ENCODE data around the gene PRKCA.

Gene PRKCA

GRCh38 chr17:66272811-66273585 is 29.4 kb upstream of the PRKCA start:
- in situ Hi-C loops (cut with HindIII; ENCODE audit: low pct_ligation_motif_present, low sequenced_read_pairs), result no loop called here
- TF ChIP-seq, protein P1, sequence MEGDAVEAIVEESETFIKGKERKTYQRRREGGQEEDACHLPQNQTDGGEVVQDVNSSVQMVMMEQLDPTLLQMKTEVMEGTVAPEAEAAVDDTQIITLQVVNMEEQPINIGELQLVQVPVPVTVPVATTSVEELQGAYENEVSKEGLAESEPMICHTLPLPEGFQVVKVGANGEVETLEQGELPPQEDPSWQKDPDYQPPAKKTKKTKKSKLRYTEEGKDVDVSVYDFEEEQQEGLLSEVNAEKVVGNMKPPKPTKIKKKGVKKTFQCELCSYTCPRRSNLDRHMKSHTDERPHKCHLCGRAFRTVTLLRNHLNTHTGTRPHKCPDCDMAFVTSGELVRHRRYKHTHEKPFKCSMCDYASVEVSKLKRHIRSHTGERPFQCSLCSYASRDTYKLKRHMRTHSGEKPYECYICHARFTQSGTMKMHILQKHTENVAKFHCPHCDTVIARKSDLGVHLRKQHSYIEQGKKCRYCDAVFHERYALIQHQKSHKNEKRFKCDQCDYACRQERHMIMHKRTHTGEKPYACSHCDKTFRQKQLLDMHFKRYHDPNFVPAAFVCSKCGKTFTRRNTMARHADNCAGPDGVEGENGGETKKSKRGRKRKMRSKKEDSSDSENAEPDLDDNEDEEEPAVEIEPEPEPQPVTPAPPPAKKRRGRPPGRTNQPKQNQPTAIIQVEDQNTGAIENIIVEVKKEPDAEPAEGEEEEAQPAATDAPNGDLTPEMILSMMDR (IDR thresholded peaks at IDR 0.05; ENCODE audit: low read depth, low read length, missing control alignments), result no peak
- Histone ChIP-seq H3K27me3 (replicated peaks) (no peaks in the 10 kb centered on the region), H3K36me3 (replicated peaks) (no peaks in the 10 kb centered on the region), H3K27ac (peak overlapping the region; percentile 44), H3K4me3 (ENCODE audit: low read depth, low read length) (no peak overlapping the region)
- DNase-seq, result peak; percentile 51

DNA sequence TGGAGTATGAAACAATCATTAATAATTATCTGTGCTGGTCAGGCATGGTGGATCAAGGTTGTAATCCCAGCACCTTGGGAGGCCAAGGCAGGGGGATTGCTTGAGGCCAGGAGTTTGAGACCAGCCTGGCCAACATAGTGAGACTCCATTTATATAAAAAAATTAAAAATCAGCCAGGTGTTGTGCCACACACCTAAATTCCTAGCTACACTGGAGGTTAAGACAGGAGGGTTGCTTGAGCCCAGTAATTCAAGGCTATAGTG is 28.9 kb upstream of the PRKCA start:
- TF ChIP-seq, protein P1 (IDR thresholded peaks at IDR 0.05; ENCODE audit: low read depth, low read length, missing control alignments), result no peak
- in situ Hi-C loops (cut with HindIII; ENCODE audit: low pct_ligation_motif_present, low sequenced_read_pairs), result no loop called here
- Histone ChIP-seq H3K27ac (no peak overlapping the region), H3K27me3 (replicated peaks) (no peaks in the 10 kb centered on the region), H3K36me3 (replicated peaks) (no peaks in the 10 kb centered on the region), H3K4me3 (ENCODE audit: low read depth, low read length) (no peak overlapping the region)
- DNase-seq, result no peak

- TF ChIP-seq, protein P1 (IDR thresholded peaks at IDR 0.05; ENCODE audit: low read depth, low read length, missing control alignments), result no peak
- Histone ChIP-seq H3K27me3 (replicated peaks) (no peaks in the 10 kb centered on the region), H3K27ac (peak overlapping the region; percentile 36), H3K4me3 (ENCODE audit: low read depth, low read length) (no peak overlapping the region), H3K36me3 (replicated peaks) (no peaks in the 10 kb centered on the region)
- in situ Hi-C loops (cut with HindIII; ENCODE audit: low pct_ligation_motif_present, low sequenced_read_pairs), result no loop called here
- DNase-seq, result peak; percentile 91
These were observed 26.8 kb upstream of the PRKCA start for GRCh38 chr17:66275651-66276050.

DNA sequence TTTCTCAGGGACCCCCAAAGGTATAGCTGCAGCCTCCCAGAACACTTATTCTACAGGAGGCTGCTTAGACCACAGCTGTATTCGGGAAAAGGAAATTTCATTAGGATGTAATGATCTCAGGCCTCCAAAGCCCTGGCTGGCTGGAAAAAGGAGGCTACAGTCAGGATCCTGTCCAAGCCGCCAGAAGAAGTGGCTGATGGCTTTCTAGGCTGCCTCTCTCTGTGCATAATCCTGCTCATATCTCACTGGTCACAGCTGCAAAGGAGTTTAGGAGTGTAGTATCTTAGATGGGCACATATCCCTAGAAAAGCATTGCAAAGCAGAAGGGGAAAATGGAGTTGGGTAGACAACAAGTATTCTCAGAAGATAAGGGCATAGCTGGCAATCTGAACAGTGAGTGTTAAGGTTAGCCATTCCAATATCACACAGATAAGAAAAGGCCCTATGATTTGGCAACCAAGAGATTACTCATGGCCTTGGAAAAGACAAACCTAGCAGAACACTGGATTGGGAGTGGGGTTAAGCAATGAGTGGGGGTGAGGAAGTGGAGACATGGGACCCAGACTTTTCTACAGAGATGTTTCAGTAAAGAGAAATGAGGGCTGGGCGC is 26.0 kb upstream of the PRKCA start:
- TF ChIP-seq, protein P1 (IDR thresholded peaks at IDR 0.05; ENCODE audit: low read depth, low read length, missing control alignments), result no peak
- peak; percentile 32 for DNase-seq
- no peaks in the 10 kb centered on the region for H3K27me3 ChIP-seq (replicated peaks)
- in situ Hi-C loops (cut with HindIII; ENCODE audit: low pct_ligation_motif_present, low sequenced_read_pairs), result no loop called here
- H3K4me3 ChIP-seq (ENCODE audit: low read depth, low read length), result no peak overlapping the region
- H3K27ac ChIP-seq, result peak overlapping the region; percentile 36
- no peaks in the 10 kb centered on the region for H3K36me3 ChIP-seq (replicated peaks)

- TF ChIP-seq, protein P1 (IDR thresholded peaks at IDR 0.05; ENCODE audit: low read depth, low read length, missing control alignments), result no peak
- Histone ChIP-seq H3K36me3 (replicated peaks) (no peaks in the 10 kb centered on the region), H3K27me3 (replicated peaks) (no peaks in the 10 kb centered on the region), H3K4me3 (ENCODE audit: low read depth, low read length) (no peak overlapping the region), H3K27ac (no peak overlapping the region)
- in situ Hi-C loops (cut with HindIII; ENCODE audit: low pct_ligation_motif_present, low sequenced_read_pairs), result no loop called here
- DNase-seq, result no peak
These were observed 25.2 kb upstream of the PRKCA start for GRCh38 chr17:66277191-66277590.

All from brain microvascular endothelial cell (primary cell).